ENCODE measurements around the gene CXCR5. TPM values are rescaled to one million over a fixed set of nuclear protein-coding genes. Genes with fewer than 3 reads are reported as not detected.

Gene CXCR5
- total and polyA plus RNA-seq, 10 of the 15 experiments (the other 5 are each of a cell fraction or from before 2014, with no cell fraction given), result 0.03 to 0.63 (median 0.25) TPM

DNA sequence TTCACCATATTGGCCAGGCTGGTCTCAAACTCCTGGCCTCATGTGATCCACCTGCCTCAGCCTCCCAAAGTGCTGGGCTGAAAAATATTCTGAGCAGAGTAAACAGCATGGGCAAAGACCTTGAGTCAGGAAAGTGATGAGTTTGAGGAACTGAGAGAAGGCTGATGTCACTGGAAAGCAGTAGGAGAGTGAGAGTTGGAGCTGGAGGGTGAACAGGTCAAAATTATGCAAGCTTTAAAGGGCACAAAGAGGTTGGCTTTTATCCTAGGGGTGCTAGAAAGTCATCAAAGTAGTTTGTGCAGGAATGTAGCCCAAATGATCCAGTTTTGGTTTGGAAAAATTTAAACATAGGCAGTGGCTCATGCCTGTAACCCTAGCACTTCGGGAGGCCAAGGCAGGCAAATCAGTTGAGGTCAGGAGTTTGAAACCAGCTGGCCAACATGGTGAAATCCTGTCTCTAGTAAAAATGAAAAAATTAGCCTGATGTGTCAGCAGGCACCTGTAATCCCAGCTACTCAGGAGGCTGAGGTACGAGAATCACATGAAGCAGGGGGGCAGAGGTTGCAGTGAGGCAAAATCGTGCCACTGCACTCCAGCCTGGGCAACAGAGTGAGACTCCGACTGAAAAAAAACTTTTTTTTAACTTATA, 44.7 kb upstream of the CXCR5 start (continued):
- TF ChIP-seq, protein P1, sequence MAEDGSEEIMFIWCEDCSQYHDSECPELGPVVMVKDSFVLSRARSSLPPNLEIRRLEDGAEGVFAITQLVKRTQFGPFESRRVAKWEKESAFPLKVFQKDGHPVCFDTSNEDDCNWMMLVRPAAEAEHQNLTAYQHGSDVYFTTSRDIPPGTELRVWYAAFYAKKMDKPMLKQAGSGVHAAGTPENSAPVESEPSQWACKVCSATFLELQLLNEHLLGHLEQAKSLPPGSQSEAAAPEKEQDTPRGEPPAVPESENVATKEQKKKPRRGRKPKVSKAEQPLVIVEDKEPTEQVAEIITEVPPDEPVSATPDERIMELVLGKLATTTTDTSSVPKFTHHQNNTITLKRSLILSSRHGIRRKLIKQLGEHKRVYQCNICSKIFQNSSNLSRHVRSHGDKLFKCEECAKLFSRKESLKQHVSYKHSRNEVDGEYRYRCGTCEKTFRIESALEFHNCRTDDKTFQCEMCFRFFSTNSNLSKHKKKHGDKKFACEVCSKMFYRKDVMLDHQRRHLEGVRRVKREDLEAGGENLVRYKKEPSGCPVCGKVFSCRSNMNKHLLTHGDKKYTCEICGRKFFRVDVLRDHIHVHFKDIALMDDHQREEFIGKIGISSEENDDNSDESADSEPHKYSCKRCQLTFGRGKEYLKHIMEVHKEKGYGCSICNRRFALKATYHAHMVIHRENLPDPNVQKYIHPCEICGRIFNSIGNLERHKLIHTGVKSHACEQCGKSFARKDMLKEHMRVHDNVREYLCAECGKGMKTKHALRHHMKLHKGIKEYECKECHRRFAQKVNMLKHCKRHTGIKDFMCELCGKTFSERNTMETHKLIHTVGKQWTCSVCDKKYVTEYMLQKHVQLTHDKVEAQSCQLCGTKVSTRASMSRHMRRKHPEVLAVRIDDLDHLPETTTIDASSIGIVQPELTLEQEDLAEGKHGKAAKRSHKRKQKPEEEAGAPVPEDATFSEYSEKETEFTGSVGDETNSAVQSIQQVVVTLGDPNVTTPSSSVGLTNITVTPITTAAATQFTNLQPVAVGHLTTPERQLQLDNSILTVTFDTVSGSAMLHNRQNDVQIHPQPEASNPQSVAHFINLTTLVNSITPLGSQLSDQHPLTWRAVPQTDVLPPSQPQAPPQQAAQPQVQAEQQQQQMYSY (CRISPR knock-in tag; IDR thresholded peaks at IDR 0.05), result no peak
- 0 out of 2 replicates have a peak, but pooled peaks have one; percentile 43 for TF ChIP-seq MEF2A (IDR thresholded peaks at IDR 0.05; ENCODE audit: insufficient read depth, low read depth, low read length)
- no peak; the same call in 1 of the 2 replicates for TF ChIP-seq ZBED1 (IDR thresholded peaks at IDR 0.05; ENCODE audit: borderline replicate concordance)
- TF ChIP-seq HCFC1 (IDR thresholded peaks at IDR 0.05; ENCODE audit: low read length), result no peak
- peak; percentile 96 for TF ChIP-seq SPI1 (IDR thresholded peaks at IDR 0.05; ENCODE audit: borderline replicate concordance, insufficient read depth, low read depth, low read length)
- TF ChIP-seq ASH2L (IDR thresholded peaks at IDR 0.05; ENCODE audit: borderline replicate concordance, low read depth), result no peak
- no peak for TF ChIP-seq MYC (IDR thresholded peaks at IDR 0.05; ENCODE audit: insufficient read depth, insufficient read length, insufficient replicate concordance, low read length, severe bottlenecking)
- no peak for TF ChIP-seq STAT1 (conservative IDR thresholded peaks at IDR 0.05)
- no peak for TF ChIP-seq NR2C2 (IDR thresholded peaks at IDR 0.05; ENCODE audit: borderline replicate concordance, control insufficient read depth, insufficient read length, low read depth)
- peak; percentile 96 for TF ChIP-seq IKZF1 (conservative IDR thresholded peaks at IDR 0.05)
- no peak for TF ChIP-seq GABPA (IDR thresholded peaks at IDR 0.05; ENCODE audit: low read depth)
- TF ChIP-seq SMAD5 (IDR thresholded peaks at IDR 0.05; ENCODE audit: low read depth), result no peak
- peak; percentile 74; the same call in 1 of the 2 replicates for TF ChIP-seq CREB1 (IDR thresholded peaks at IDR 0.05; ENCODE audit: low read depth)
- TF ChIP-seq MXI1 (IDR thresholded peaks at IDR 0.05; ENCODE audit: low read depth, low read length), result 0 out of 2 replicates have a peak, but pooled peaks have one; percentile 11
- TF ChIP-seq, protein P2, sequence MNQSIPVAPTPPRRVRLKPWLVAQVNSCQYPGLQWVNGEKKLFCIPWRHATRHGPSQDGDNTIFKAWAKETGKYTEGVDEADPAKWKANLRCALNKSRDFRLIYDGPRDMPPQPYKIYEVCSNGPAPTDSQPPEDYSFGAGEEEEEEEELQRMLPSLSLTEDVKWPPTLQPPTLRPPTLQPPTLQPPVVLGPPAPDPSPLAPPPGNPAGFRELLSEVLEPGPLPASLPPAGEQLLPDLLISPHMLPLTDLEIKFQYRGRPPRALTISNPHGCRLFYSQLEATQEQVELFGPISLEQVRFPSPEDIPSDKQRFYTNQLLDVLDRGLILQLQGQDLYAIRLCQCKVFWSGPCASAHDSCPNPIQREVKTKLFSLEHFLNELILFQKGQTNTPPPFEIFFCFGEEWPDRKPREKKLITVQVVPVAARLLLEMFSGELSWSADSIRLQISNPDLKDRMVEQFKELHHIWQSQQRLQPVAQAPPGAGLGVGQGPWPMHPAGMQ (IDR thresholded peaks at IDR 0.05; ENCODE audit: borderline replicate concordance), result no peak
- TF ChIP-seq HDAC2 (IDR thresholded peaks at IDR 0.05), result no peak
- TF ChIP-seq MTA2 (IDR thresholded peaks at IDR 0.05; ENCODE audit: low read depth), result peak; percentile 80
- TF ChIP-seq, protein P3, sequence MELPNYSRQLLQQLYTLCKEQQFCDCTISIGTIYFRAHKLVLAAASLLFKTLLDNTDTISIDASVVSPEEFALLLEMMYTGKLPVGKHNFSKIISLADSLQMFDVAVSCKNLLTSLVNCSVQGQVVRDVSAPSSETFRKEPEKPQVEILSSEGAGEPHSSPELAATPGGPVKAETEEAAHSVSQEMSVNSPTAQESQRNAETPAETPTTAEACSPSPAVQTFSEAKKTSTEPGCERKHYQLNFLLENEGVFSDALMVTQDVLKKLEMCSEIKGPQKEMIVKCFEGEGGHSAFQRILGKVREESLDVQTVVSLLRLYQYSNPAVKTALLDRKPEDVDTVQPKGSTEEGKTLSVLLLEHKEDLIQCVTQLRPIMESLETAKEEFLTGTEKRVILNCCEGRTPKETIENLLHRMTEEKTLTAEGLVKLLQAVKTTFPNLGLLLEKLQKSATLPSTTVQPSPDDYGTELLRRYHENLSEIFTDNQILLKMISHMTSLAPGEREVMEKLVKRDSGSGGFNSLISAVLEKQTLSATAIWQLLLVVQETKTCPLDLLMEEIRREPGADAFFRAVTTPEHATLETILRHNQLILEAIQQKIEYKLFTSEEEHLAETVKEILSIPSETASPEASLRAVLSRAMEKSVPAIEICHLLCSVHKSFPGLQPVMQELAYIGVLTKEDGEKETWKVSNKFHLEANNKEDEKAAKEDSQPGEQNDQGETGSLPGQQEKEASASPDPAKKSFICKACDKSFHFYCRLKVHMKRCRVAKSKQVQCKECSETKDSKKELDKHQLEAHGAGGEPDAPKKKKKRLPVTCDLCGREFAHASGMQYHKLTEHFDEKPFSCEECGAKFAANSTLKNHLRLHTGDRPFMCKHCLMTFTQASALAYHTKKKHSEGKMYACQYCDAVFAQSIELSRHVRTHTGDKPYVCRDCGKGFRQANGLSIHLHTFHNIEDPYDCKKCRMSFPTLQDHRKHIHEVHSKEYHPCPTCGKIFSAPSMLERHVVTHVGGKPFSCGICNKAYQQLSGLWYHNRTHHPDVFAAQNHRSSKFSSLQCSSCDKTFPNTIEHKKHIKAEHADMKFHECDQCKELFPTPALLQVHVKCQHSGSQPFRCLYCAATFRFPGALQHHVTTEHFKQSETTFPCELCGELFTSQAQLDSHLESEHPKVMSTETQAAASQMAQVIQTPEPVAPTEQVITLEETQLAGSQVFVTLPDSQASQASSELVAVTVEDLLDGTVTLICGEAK (IDR thresholded peaks at IDR 0.05; ENCODE audit: borderline replicate concordance), result no peak
- peak; percentile 87 for TF ChIP-seq JUNB (IDR thresholded peaks at IDR 0.05)
- peak; percentile 36; the same call in 1 of the 2 replicates for TF ChIP-seq TCF7 (IDR thresholded peaks at IDR 0.05; ENCODE audit: borderline replicate concordance)
